Peyer's patch (tissue), 4 donors: ENCODE data around the gene ARHGEF16.

ENCODE experiments used
- POLR2A ChIP-seq, 2 donors: fragments of 450-650 bp; IDR thresholded peaks; one replicate each; pipeline ENCODE4 v1.5.1; 2017; ENCODE audit warnings: antibody characterized with exemption in 2 of 2, mild to moderate bottlenecking in 2 of 2, moderate library complexity in 2 of 2
- TF ChIP-seq, protein P1 (sequence below), 6 experiments: fragments of 450-650 bp in 4 of 6; fragments of 200-600 bp in 2 of 6; sonication (generic) in 1 of 6; IDR thresholded peaks; one replicate each; pipeline ENCODE4 v1.5.1; 2017 to 2019; ENCODE audit warnings: antibody characterized with exemption in 6 of 6, mild to moderate bottlenecking in 3 of 6, moderate library complexity in 1 of 6

DNA sequence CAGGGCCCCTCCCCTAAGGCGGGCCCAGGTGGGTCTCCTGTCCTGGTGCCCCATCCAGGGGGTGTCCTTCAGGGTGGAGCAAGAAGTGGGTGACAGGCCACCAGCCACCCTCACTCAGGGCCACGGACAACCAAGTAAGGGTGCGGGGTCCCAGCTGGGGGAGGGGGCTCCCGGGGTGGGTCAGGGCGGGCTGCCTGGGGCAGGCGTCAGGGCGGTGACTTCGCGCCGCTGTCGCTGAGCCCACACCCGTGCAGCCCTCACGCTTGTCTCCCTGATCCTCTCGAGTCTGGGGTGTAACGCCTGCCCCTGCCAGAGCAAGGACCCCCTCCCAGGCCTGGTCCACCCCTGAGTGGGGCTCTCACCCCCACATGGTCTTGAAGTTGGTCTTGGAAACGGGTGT lies 22.2 kb downstream of the ARHGEF16 start:
- TF ChIP-seq, protein P1, sequence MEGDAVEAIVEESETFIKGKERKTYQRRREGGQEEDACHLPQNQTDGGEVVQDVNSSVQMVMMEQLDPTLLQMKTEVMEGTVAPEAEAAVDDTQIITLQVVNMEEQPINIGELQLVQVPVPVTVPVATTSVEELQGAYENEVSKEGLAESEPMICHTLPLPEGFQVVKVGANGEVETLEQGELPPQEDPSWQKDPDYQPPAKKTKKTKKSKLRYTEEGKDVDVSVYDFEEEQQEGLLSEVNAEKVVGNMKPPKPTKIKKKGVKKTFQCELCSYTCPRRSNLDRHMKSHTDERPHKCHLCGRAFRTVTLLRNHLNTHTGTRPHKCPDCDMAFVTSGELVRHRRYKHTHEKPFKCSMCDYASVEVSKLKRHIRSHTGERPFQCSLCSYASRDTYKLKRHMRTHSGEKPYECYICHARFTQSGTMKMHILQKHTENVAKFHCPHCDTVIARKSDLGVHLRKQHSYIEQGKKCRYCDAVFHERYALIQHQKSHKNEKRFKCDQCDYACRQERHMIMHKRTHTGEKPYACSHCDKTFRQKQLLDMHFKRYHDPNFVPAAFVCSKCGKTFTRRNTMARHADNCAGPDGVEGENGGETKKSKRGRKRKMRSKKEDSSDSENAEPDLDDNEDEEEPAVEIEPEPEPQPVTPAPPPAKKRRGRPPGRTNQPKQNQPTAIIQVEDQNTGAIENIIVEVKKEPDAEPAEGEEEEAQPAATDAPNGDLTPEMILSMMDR (IDR thresholded peaks at IDR 0.05) = no peak
- no peak for TF ChIP-seq POLR2A (IDR thresholded peaks at IDR 0.05)
